ENCODE data around the gene FTL. TPM values are rescaled to one million over a fixed set of nuclear protein-coding genes. Genes with fewer than 3 reads are reported as not detected.
A peak's percentile ranks its signal among the peaks of the same experiment; 100 is the strongest.

FTL gene
- polyA plus RNA-seq, 1 donor: 701 TPM

DNA sequence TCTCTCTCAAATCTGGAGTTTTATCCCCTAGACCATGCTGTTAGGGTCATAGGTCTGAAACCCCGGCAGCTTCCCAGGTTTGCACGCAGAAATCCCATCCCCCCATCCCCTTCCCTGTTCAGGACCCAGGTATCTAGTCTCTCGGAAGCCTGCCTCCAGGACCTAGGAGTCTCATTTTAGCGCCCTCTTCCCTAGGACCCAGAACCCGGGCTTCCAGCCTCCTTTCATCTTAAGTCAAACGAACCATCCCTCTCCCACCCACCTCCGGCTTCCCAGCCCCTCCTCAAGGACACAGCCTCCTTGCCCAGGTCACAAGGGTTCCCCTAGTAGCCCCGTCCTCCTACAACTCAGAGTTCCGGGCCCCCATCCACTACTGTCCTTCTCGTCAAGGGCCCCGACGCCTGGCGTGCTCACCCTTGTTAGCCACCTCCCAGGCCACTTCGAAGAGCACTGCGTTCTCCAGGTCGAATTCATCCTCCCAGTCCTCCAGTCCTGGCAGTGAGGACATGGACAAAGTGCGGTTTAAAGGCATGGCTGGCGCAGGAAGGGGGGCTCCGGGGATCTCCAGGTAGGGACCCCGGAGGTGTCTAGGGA, 27.6 kb downstream of the FTL start:
- DNase-seq: no peak

DNA sequence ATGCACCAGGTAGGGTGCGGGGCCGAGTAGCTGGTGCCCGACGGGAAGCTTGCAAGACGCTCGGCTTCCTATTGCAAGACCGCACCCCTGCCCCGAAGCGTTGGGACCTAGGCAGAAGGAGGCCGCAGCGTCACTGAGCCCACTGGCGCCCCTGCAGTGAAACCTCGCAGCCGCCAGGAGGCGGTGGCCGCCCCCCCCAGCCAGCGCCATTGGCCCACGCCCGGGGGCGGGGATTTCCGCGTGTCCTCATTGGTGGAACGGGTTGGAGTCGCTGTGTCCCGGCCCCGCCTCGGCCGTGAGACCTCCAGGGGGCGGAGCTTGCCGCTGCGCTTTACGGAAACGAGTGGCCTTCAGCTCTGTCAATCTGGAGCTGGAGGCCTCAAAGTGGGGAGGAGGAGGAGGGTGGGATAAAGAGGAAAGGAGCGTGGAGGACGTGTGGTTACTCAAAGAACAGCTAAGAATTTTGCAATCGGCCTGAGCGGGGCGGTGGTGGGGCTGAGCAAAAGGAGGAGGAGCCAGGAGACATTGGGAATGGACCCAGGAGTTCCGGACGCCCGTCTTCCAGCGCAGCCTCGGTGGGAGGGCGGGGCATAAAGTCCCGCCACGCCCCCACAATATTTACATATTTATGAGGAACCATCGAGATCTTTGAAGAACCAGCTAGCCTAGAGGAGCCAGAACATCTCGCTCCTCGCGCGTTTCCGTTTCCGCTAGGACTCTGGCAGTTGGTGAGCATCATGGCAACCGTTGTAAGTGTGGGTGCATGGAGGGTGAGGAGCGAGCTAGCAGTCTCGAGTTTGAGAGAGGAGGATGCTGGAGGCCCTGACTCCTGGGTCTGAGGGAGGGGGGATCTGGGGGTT, 28.3 kb downstream of the FTL start, which contains the start of the genes GYS1 and RUVBL2:
Gene GYS1 (minus strand): TSS at position 135 of the 860 bp plus-strand sequence. CDS start 197 bp downstream, outside the sequence.
Gene RUVBL2 (plus strand): TSS at position 713 of the 860 bp plus-strand sequence. CDS start 25 bp downstream, at position 738.
- DNase-seq: peak; percentile 100

DNA sequence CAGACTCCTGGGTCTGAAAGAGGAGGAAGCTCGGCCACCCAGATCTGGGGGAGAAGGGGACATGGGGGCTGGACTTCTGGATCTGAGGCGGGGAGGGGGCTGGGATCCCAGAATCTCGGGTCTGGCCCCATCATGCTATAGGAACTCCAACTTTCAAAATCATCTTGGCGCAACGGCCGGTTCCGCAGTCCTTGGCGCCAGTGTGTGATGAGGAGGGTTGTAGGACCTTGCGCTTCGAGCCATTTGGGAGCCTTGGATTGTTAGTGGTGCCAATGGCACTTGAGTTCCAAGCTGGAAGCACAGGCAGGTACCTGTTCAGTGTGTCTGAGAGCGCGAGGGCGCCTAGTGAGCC, 28.9 kb downstream of the FTL start:
- DNase-seq: no peak

DNA sequence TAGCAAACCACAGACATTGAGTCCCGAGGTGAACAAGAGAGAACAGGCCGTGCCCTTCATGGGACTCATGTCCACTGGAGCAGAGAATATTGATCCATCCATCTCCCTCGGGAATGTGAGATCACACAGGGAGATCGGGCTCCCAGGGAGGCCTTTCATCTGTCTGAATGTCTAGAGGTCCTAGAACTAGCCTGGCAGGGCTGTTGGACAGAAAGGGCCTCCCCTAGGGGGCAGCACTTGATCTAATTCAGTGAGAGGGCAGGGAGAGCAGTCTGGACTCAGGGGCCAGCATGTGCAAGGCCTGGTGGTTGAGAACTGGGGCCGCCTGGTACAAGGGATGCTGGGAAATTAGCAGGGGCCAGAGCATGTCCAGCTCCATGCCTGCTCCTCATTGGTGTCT, 32.9 kb downstream of the FTL start:
- no peak for DNase-seq

DNA sequence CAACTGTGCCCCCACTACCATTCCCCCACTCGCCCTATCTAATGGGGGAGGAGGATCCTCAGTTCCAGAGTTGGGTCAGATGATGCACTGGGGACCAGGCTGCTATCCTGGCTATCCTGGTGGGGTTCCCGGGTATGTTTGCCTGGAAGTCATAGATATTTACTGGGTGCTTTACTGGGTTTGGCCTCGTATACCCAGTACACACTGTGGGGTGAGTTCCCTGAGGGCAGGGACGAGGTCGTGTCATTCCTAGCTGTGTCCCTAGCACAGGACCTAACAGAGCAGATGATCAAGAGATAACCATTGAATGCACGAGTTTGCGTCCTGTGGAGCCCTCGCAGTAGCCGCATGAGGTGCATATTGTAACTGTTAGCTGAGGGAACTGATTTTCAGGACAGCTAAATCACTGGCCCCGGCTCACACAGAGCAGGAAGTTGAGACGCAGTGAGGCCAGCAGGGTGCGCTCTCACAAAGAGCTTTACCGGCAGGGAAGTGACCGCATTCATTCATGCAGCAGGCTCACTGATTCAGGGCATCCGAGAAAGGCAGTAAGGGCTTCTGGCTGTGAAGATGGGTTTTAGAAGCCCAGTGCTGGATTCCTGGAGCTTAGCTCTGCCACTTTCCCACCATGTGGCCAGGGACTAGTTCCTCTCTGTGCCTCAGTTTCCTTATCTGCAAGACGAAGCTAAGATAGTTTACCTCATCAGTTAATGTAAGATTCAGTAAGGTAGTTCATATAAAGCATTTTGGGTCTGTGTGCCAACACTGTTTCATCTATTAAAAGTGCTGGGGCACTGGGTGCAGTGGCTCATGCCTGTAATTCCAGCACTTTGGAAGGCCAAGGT, 34.6 kb downstream of the FTL start:
- no peak for DNase-seq

DNA sequence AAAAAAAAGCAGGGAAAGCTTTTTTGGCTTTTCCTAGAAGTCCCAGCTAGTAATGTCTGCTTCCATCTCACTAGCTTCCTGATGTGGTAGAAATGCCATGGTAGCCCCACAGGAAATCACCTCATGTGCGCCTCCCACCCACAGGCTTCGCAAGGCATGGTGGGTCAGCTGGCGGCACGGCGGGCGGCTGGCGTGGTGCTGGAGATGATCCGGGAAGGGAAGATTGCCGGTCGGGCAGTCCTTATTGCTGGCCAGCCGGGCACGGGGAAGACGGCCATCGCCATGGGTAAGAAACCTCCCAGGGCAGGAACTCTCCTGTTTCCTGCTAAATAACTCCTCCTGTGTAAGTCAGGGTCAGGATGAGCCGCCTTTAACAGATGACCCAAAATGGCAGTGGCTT, 39.0 kb downstream of the FTL start:
- DNase-seq: no peak

DNA sequence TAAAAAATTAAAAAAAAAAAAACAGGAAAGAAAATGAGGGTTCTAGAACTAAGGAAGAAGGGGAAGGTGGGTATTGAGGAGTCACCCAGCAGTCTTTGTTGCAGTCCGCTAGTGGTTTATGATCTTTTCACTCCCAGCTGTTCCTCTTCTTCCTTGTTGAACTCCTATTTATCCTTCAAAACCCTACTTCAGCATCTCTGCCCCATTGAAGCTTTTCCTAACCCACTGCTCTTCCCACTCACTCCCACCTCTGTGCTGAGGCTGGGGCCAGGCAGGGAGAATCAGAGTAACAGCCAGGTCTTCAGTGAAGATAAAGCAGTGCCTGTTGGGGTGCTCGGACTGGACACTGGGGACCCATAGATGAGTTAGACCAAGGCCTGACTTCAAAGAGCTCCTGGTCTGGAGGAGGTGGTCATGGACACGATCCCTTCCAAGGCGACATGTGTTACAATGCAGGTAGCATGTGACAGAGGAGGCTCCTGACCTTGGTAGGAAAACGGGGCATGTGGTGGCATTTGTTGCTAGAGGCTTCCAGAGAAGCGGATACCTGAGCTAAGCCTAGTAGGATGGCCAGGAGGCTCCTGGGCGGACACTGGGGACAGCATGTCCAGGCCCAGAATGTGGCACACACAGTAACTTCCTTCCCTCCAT, 40.0 kb downstream of the FTL start:
- DNase-seq: no peak

DNA sequence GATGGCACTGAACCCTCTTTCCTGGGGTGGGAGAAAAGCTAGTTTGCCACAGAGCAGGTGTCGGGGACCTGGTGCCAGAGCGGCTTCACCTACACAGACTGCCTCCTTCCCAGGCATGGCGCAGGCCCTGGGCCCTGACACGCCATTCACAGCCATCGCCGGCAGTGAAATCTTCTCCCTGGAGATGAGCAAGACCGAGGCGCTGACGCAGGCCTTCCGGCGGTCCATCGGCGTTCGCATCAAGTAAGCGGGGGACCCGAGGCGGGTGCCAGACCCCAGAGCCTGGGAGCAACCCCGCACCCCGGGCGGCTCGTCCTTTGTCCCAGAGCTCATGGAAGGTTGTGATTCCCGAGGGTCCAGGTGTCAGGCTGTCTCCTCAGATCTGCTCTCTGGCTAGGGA, 41.8 kb downstream of the FTL start:
- no peak for DNase-seq

DNA sequence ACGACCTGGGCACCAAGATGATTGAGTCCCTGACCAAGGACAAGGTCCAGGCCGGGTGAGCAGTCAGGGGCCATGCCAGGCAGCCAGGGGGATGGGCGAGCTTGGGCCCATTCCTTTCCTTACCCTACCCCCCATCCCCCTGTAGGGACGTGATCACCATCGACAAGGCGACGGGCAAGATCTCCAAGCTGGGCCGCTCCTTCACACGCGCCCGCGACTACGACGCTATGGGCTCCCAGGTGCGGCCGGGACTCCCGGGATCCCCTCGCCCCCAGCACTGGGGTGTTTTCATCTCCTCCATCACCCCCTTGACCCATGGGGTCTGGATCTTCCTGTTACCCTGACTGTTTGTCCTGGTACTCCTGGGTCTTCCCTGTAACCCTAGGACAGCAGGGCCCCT, 44.7 kb downstream of the FTL start:
- DNase-seq: no peak

DNA sequence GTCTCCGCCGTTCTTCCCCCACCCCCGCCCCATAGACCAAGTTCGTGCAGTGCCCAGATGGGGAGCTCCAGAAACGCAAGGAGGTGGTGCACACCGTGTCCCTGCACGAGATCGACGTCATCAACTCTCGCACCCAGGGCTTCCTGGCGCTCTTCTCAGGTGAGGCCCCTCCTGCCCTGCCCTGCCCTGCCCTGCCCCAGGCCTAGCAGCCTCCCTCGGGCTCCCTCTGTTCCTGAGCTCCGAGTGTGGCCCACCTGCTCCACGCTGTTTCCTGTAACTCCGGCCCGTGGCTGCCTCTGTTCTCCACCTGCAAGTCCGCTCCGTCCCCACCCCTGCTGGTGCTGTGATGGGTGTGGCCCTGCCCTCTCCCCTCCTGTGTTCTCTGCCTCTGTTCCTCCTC, 45.3 kb downstream of the FTL start:
- no peak for DNase-seq

DNA sequence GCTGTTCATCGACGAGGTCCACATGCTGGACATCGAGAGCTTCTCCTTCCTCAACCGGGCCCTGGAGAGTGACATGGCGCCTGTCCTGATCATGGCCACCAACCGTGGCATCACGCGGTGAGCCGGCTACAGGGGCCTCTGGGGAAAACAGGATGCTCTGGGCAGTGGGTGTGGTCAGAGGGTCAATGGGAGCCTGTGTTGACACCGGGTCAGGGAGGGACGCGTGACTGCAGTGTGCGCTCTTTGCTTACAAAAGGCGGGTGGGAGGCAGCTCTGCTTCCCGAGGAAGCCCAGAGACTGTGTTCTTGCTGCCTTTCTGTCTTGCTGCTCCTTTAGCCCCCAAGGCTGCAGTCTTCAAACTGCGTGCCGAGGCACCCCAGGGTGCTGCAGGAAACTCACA, 46.1 kb downstream of the FTL start:
- no peak for DNase-seq

DNA sequence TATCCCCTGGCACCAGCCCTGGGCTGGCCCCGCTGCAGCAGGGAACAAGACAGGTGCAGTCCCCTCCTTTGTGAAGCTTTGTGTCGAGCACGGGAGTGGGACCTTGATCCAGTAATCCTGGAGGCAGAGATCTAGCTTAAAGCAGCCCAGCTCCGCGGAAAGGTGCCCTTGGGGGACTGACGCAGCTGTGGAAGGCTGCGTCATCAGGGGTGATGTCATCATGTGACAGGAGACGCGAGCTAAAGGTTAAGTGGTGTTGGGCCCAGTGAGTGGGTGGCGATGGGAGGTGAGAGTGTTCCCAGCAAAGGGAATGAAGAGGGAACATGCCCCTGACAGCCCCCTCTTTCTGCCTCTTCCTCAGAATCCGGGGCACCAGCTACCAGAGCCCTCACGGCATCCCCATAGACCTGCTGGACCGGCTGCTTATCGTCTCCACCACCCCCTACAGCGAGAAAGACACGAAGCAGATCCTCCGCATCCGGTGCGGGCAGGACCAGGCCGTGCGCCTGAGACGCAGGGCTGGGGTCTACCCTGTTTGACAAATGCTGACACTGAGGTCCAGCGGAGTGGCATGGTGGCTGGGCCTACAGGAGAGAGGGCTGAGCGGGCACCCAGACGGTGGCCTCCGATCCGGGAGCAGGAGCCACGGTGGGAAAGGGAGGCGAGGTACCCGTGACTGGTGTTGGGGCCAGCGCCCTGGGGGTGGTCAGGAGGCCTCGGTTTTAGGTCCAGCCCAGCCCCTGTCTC, 49.2 kb downstream of the FTL start:
- DNase-seq: no peak

DNA sequence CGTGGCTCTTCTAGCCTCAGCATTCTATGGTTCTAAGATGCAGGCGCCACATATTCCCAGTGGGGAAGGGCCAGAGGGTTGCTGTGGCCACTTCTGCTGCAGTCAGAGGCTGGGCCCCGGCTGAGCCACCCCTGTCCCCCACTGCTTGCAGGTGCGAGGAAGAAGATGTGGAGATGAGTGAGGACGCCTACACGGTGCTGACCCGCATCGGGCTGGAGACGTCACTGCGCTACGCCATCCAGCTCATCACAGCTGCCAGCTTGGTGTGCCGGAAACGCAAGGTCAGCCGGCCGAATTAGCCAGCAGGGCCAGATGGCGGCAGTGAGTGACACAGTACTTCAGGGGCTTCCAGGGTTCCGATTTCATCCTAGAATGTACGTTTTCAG, 49.8 kb downstream of the FTL start:
- no peak for DNase-seq

DNA sequence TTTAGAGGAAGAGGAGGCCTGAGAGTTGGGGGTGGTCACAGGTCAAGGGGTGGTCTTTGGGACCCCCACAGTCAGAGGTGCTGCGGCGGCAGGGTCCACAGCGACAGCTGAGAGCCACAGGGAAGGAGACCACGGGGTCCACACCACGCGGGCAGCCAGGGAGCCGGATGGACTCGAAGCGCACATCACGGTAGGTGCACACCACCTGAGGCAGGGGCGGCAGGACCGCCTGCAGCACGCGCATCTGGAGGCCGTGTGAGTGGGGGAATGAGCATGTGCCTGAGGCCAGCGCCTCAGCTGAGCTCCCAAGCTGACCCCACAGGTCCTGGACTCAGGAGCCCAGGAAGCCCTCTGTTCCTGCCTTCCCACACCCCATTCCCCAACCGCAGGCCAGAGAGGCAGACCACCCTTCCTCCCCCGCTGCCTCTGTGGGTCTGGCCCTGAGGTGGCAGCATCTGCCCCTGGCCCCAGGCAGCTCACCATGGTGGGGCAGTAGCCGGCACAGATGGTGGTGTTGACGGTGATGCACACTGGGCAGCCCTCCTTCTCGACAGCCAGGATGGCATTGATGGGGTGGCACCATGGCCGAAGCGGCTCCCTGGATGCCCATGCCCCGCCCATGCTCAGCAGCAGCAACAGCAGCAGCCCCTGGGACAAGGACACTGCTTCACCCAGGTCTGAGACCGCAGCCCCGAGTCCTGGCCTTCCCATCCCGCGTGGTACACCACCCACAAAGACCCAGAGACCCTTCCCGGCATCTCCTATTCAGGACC, 51.1 kb downstream of the FTL start:
- no peak for DNase-seq

Other genes with a start within 250 kb of the FTL start
- 192 TPM for gene MAMSTR, start 245.6 kb upstream of the FTL start, polyA plus RNA-seq (ENCODE audit: insufficient read length)
- gene RASIP1, start 224.7 kb upstream of the FTL start, polyA plus RNA-seq (ENCODE audit: insufficient read length): 32.8 TPM
- gene IZUMO1, start 218.4 kb upstream of the FTL start, polyA plus RNA-seq (ENCODE audit: insufficient read length): 0.96 TPM
- gene FUT1, start 212.7 kb upstream of the FTL start, polyA plus RNA-seq (ENCODE audit: insufficient read length): 1.2 TPM
- gene FGF21, start 209.8 kb upstream of the FTL start, polyA plus RNA-seq (ENCODE audit: insufficient read length): not detected
- 28.5 TPM for gene BCAT2, start 154.3 kb upstream of the FTL start, polyA plus RNA-seq (ENCODE audit: insufficient read length)
- 3.8 TPM for gene HSD17B14, start 128.8 kb upstream of the FTL start, polyA plus RNA-seq (ENCODE audit: insufficient read length)
- 40.4 TPM for gene PLEKHA4, start 96.7 kb upstream of the FTL start, polyA plus RNA-seq (ENCODE audit: insufficient read length)
- 59.4 TPM for gene PPP1R15A, start 92.9 kb upstream of the FTL start, polyA plus RNA-seq (ENCODE audit: insufficient read length)
- gene TULP2, start 66.6 kb upstream of the FTL start, polyA plus RNA-seq (ENCODE audit: insufficient read length): not detected
- gene NUCB1, start 65.0 kb upstream of the FTL start, polyA plus RNA-seq (ENCODE audit: insufficient read length): 175 TPM
- 0.93 TPM for gene DHDH, start 31.6 kb upstream of the FTL start, polyA plus RNA-seq (ENCODE audit: insufficient read length)
- gene BAX, start 10.4 kb upstream of the FTL start, polyA plus RNA-seq (ENCODE audit: insufficient read length): 39.3 TPM
- 108 TPM for gene GYS1, start 28.0 kb downstream of the FTL start, polyA plus RNA-seq (ENCODE audit: insufficient read length)
- gene RUVBL2, start 28.6 kb downstream of the FTL start, polyA plus RNA-seq (ENCODE audit: insufficient read length): 61.0 TPM
- not detected for gene LHB, start 51.8 kb downstream of the FTL start, polyA plus RNA-seq (ENCODE audit: insufficient read length)
- not detected for gene CGB3, start 59.0 kb downstream of the FTL start, polyA plus RNA-seq (ENCODE audit: insufficient read length)
- gene CGB2, start 66.6 kb downstream of the FTL start, polyA plus RNA-seq (ENCODE audit: insufficient read length): not detected
- gene CGB1, start 71.6 kb downstream of the FTL start, polyA plus RNA-seq (ENCODE audit: insufficient read length): not detected
- gene CGB5, start 78.5 kb downstream of the FTL start, polyA plus RNA-seq (ENCODE audit: insufficient read length): not detected
- not detected for gene CGB8, start 83.8 kb downstream of the FTL start, polyA plus RNA-seq (ENCODE audit: insufficient read length)
- 2.3 TPM for gene CGB7, start 92.4 kb downstream of the FTL start, polyA plus RNA-seq (ENCODE audit: insufficient read length)
- gene NTF4, start 99.5 kb downstream of the FTL start, polyA plus RNA-seq (ENCODE audit: insufficient read length): 5.8 TPM
- gene KCNA7, start 107.4 kb downstream of the FTL start, polyA plus RNA-seq (ENCODE audit: insufficient read length): 9.8 TPM
- 259 TPM for gene SNRNP70, start 120.1 kb downstream of the FTL start, polyA plus RNA-seq (ENCODE audit: insufficient read length)
- 13.4 TPM for gene LIN7B, start 149.1 kb downstream of the FTL start, polyA plus RNA-seq (ENCODE audit: insufficient read length)
- gene C19orf73, start 153.8 kb downstream of the FTL start, polyA plus RNA-seq (ENCODE audit: insufficient read length): 0.54 TPM
- 10.0 TPM for gene PPFIA3, start 154.2 kb downstream of the FTL start, polyA plus RNA-seq (ENCODE audit: insufficient read length)
- gene HRC, start 190.1 kb downstream of the FTL start, polyA plus RNA-seq (ENCODE audit: insufficient read length): 187 TPM
- gene TRPM4, start 192.5 kb downstream of the FTL start, polyA plus RNA-seq (ENCODE audit: insufficient read length): 49.4 TPM